H1 (cell line): ENCODE data around the gene MAP6D1. TPM values are rescaled to one million over a fixed set of nuclear protein-coding genes. Genes with fewer than 3 reads are reported as not detected.

Source experiments
- CREB1 ChIP-seq: IDR thresholded peaks from 2 replicates; pipeline ENCODE4 v1.6.1; 2012; ENCODE audit warnings: inconsistent platforms
- polyA plus RNA-seq, 7 experiments: library from polyadenylated mRNA; depleted of rRNA in 3 of 7; stranded (reverse) in 5 of 7; unstranded in 2 of 7; fragments of >200 nt in 5 of 7; fragments of 200-250 nt in 2 of 7; gene quantifications; 1 replicate in 5 of 7; 2 replicates in 1 of 7; 4 replicates in 1 of 7; pipeline versions ENCODE4 v1.2.1 to v1.2.3, GENCODE V29; 2011 to 2013; ENCODE audit warnings: missing spikeins in 2 of 7, mixed read lengths in 2 of 7
- total RNA-seq: library from RNA; stranded (reverse); fragmentation: NEBNext Ultra II Directional; extraction: Animal tissue kit (Norgen Biotek cat#: 25700); gene quantifications from 2 replicates; pipeline ENCODE4 v1.2.1, GENCODE V29; 2021
- TF ChIP-seq, protein P1 (sequence below): fragments of 300-600 bp; sonication (generic); IDR thresholded peaks from 2 replicates; pipeline ENCODE4 v1.7.1; 2012; ENCODE audit warnings: low read length, moderate library complexity, mild to moderate bottlenecking, inconsistent platforms; ENCODE audit not compliant: insufficient replicate concordance

The MAP6D1 gene
- total and polyA plus RNA-seq, 2 of the 8 experiments (the other 6 are each of a cell fraction or from before 2014, with no cell fraction given) = 4.8 to 5.2 TPM

DNA sequence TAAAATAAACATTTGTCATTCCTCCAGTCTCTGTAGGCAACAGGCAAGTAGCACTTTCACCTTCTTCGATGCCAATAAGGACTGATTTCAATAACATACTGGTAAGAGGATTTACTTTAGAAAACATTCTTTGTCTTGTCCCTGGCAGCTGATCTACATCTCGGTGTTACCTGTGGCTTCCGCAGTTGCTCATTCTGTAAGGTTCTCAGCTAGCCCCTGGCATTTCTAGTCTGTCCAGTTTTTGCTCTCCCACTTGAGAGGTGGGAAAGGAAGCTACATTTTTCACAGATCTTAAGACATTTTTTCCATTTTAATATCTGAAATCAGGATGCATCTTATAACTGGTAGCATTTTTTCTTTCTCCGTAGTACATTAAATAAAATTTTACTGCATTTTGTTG is 19.7 kb upstream of the MAP6D1 start (continued):
- TF ChIP-seq, protein P1, sequence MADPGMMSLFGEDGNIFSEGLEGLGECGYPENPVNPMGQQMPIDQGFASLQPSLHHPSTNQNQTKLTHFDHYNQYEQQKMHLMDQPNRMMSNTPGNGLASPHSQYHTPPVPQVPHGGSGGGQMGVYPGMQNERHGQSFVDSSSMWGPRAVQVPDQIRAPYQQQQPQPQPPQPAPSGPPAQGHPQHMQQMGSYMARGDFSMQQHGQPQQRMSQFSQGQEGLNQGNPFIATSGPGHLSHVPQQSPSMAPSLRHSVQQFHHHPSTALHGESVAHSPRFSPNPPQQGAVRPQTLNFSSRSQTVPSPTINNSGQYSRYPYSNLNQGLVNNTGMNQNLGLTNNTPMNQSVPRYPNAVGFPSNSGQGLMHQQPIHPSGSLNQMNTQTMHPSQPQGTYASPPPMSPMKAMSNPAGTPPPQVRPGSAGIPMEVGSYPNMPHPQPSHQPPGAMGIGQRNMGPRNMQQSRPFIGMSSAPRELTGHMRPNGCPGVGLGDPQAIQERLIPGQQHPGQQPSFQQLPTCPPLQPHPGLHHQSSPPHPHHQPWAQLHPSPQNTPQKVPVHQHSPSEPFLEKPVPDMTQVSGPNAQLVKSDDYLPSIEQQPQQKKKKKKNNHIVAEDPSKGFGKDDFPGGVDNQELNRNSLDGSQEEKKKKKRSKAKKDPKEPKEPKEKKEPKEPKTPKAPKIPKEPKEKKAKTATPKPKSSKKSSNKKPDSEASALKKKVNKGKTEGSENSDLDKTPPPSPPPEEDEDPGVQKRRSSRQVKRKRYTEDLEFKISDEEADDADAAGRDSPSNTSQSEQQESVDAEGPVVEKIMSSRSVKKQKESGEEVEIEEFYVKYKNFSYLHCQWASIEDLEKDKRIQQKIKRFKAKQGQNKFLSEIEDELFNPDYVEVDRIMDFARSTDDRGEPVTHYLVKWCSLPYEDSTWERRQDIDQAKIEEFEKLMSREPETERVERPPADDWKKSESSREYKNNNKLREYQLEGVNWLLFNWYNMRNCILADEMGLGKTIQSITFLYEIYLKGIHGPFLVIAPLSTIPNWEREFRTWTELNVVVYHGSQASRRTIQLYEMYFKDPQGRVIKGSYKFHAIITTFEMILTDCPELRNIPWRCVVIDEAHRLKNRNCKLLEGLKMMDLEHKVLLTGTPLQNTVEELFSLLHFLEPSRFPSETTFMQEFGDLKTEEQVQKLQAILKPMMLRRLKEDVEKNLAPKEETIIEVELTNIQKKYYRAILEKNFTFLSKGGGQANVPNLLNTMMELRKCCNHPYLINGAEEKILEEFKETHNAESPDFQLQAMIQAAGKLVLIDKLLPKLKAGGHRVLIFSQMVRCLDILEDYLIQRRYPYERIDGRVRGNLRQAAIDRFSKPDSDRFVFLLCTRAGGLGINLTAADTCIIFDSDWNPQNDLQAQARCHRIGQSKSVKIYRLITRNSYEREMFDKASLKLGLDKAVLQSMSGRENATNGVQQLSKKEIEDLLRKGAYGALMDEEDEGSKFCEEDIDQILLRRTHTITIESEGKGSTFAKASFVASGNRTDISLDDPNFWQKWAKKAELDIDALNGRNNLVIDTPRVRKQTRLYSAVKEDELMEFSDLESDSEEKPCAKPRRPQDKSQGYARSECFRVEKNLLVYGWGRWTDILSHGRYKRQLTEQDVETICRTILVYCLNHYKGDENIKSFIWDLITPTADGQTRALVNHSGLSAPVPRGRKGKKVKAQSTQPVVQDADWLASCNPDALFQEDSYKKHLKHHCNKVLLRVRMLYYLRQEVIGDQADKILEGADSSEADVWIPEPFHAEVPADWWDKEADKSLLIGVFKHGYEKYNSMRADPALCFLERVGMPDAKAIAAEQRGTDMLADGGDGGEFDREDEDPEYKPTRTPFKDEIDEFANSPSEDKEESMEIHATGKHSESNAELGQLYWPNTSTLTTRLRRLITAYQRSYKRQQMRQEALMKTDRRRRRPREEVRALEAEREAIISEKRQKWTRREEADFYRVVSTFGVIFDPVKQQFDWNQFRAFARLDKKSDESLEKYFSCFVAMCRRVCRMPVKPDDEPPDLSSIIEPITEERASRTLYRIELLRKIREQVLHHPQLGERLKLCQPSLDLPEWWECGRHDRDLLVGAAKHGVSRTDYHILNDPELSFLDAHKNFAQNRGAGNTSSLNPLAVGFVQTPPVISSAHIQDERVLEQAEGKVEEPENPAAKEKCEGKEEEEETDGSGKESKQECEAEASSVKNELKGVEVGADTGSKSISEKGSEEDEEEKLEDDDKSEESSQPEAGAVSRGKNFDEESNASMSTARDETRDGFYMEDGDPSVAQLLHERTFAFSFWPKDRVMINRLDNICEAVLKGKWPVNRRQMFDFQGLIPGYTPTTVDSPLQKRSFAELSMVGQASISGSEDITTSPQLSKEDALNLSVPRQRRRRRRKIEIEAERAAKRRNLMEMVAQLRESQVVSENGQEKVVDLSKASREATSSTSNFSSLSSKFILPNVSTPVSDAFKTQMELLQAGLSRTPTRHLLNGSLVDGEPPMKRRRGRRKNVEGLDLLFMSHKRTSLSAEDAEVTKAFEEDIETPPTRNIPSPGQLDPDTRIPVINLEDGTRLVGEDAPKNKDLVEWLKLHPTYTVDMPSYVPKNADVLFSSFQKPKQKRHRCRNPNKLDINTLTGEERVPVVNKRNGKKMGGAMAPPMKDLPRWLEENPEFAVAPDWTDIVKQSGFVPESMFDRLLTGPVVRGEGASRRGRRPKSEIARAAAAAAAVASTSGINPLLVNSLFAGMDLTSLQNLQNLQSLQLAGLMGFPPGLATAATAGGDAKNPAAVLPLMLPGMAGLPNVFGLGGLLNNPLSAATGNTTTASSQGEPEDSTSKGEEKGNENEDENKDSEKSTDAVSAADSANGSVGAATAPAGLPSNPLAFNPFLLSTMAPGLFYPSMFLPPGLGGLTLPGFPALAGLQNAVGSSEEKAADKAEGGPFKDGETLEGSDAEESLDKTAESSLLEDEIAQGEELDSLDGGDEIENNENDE = no peak
- TF ChIP-seq CREB1 = no peak
